GM12873 (cell line): ENCODE data around the gene MYMK.

ENCODE experiments used
- TF ChIP-seq, protein P1 (sequence below): IDR thresholded peaks from 2 replicates; pipeline ENCODE4 v1.5.1; 2012; ENCODE audit warnings: low read depth, mild to moderate bottlenecking, moderate library complexity, low read length, control low read depth; ENCODE audit not compliant: insufficient read depth; ENCODE audit errors: missing control alignments

Gene MYMK

DNA sequence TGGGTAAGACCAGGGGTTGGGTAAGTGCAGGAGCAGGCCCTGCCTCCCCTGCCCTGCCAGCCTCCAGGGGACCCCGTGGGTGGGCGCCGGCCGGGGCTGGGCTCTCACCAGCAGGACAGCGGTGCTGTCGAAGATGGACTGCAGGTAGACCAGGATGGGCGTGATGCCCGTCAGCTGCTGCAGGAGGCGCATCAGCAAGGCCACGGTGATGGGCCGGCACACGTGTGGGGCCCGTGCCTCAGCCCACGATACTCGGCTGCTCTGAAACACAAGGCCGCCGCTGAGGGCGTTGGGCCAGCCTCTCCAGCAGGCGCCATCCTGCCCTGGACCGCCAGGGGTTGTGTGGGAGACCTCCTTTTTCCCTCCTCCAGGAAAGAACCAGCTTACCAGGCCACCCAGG lies 49.9 kb downstream of the MYMK start:
- TF ChIP-seq, protein P1, sequence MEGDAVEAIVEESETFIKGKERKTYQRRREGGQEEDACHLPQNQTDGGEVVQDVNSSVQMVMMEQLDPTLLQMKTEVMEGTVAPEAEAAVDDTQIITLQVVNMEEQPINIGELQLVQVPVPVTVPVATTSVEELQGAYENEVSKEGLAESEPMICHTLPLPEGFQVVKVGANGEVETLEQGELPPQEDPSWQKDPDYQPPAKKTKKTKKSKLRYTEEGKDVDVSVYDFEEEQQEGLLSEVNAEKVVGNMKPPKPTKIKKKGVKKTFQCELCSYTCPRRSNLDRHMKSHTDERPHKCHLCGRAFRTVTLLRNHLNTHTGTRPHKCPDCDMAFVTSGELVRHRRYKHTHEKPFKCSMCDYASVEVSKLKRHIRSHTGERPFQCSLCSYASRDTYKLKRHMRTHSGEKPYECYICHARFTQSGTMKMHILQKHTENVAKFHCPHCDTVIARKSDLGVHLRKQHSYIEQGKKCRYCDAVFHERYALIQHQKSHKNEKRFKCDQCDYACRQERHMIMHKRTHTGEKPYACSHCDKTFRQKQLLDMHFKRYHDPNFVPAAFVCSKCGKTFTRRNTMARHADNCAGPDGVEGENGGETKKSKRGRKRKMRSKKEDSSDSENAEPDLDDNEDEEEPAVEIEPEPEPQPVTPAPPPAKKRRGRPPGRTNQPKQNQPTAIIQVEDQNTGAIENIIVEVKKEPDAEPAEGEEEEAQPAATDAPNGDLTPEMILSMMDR, result no peak

- TF ChIP-seq, protein P1, result no peak
These were observed 50.5 kb downstream of the MYMK start for GRCh38 chr9:133474215-133474614.

DNA sequence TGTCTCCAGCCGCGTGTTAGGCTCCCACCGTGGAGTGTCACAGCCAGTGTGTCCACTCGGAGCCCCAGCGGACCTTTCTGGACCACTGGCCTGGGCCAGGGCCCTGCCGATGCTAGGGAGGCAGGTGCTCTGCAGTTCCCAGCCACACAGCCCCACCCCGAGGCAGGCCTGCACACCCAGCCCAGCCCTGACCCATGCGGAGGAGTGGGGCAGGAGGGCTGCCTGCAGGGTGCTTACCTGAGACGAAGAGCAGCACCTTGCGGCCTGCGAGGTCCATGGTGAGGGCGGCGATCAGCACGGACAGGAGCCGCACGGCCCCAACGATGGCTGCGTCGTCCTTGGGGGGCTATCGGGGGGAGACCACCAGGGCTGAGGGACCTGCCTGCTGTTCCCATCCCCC lies 51.0 kb downstream of the MYMK start:
- TF ChIP-seq, protein P1, result no peak

- TF ChIP-seq, protein P1, result no peak
These were observed 51.9 kb downstream of the MYMK start for GRCh38 chr9:133472753-133473378.

GRCh38 chr9:133472277-133472645 lies 52.5 kb downstream of the MYMK start:
- TF ChIP-seq, protein P1, result no peak

DNA sequence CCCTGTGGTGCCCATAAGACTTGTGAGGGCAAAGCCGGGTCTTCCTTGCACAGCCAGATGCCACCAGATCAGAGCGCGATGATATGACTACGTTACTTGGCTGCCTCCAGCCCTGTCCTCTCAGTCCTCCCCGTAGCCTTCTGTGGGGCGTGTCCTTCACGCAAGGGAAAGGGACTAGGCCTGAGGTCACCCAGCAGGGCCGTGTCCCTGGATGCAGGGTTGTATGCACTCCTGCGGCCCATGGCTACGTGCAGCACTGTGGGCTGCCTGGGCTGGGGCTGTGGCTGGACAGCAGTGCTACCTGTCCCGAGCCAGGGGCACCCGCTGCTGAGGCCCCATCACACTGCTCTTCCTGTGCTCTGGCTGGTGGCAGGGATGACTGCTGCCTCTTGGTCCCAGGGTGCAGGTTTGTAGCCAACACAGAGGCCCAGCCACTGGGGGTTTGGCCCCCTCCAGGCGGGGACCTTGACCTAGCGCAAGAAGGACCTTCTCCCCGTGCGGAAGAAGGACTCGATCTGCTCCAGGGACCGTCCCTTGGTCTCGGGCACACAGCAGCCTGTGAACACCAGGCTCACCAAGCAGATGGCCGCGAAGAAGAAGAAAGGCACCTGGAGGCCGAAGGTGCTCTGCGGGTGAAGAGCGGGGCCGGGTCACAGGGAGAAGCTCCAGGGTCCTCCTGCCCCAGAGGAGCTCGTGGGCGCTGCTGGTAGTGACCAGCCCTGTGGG lies 53.0 kb downstream of the MYMK start:
- TF ChIP-seq, protein P1, result no peak

DNA sequence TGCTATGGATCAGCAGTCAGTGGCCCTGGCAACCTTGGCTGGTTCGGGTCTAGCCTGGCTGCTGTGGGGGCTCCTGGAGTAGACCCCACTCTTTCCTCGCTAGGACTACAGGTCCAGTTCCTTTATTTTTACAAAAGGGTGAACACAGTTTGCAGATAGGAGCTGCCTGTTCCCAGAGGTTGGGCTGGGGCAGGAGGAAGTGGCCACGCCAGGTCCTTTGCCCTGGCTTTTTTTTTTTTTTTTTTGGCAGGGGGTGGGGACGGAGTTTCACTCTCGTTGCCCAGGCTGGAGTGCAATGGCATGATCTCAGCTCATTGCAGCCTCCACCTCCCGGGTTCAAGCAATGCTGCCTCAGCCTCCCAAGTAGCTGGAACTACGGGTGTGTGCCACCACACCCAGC lies 53.8 kb downstream of the MYMK start:
- TF ChIP-seq, protein P1, result no peak
